ENCODE data around the gene STAT1. TPM values are rescaled to one million over a fixed set of nuclear protein-coding genes. Genes with fewer than 3 reads are reported as not detected.

STAT1 gene
- total and polyA plus RNA-seq, 9 of the 15 experiments (the other 6 are each of a cell fraction or from before 2014, with no cell fraction given): 8.7 to 34.4 (median 26.8) TPM

DNA sequence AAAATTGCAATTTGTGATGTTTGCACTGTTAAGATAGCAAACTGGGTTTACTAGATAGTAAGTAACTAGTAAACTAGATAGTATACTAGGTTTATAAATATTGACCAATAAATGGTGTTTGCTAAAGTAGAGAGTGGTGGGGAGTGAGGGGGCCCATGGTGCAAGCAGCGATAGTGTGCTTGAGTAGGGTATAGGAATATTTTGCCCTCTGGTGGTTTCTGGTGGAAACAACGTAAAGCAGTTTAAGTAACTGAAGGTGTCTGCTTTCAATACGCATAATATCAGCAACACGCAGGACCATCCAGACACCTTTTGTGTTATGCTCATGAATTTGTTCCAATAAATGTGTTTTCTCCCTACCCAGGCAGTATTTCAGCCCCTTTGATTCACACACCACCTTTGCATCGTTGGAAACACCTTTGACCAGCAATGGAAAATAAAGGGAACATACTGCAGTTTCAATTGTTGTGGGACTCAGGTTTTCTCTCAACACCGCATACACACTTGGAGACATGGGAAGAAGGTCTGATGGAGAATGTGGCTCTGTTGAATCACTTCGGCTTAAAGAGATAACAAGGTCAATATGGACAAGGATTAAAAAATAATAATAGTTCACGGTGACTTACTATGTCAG is 16.7 kb upstream of the STAT1 start:
- H4K20me1 ChIP-seq (replicated peaks; ENCODE audit: control insufficient read depth, insufficient read depth, low read length): no peaks in the 10 kb centered on the region
- intact Hi-C loops (cut with micrococcal nuclease) (loop anchor here (1.0 to 5.0 kb wide), 3 partner anchors 34 to 248 kb away; no protein-coding TSS in a partner anchor), in situ Hi-C loops (cut with MboI) (loop anchor here (10.0 kb wide), 1 partner anchor 814 kb away; the partner anchor contains the start of gene CAVIN2)
- ChIA-PET POLR2A (no interaction called here), CTCF (ENCODE audit: low intra/inter-chr PET ratio) (interaction anchor here (0.8 kb wide), 1 partner anchor 249 kb away, joined by 4 read pairs; no protein-coding TSS in a partner anchor)
- 20% methylated on average over 8 of the region's 8 CpGs for WGBS (ENCODE audit: insufficient coverage, low coverage, missing lambda C conversion rate)
- no peaks in the 10 kb centered on the region for H3K27me3 ChIP-seq (ENCODE audit: control insufficient read depth in 2 of 2, insufficient read depth in 2 of 2, low read length in 2 of 2)
- no peak overlapping the region for H3K27ac ChIP-seq (ENCODE audit: extremely low read depth, low read depth, low read length)
- no peaks in the 10 kb centered on the region for H3K9me3 ChIP-seq (replicated peaks; ENCODE audit: control insufficient read depth, insufficient read depth, low read depth, low read length)
- peaks cover 0 to 13% of the 10 kb centered on the region in 2 experiments; a peak in 3 of 5 replicates for H3K4me1 ChIP-seq (replicated peaks in 1 of 2; ENCODE audit: control insufficient read depth in 2 of 2, insufficient read depth in 2 of 2, low read length in 2 of 2)
- DNase-seq (ENCODE audit: extremely low read depth in 1 of 4, low spot score in 3 of 4) (peak; percentile 16 to 65 (median 36)), ATAC-seq (peak; percentile 95), FAIRE-seq (peak; percentile 86)
- H3K9ac ChIP-seq (ENCODE audit: insufficient read depth in 1 of 2, low read depth in 2 of 2, low read length in 2 of 2): no peak overlapping the region
- no peaks in the 10 kb centered on the region for H3K9me1 ChIP-seq (ENCODE audit: control insufficient read depth, insufficient read depth, low read length)
- H3K36me3 ChIP-seq (ENCODE audit: control insufficient read depth, insufficient read depth, low read length): no peaks in the 10 kb centered on the region
- peak overlapping the region; percentile 88 for H2AFZ ChIP-seq (ENCODE audit: low read depth, low read length)
- H3K4me2 ChIP-seq (ENCODE audit: insufficient read depth, low read length): peak overlapping the region; percentile 55
- H3K4me3 ChIP-seq: no peak overlapping the region
- no TSS peak for BruUV-seq (replicated peaks)
- no peaks in the 10 kb centered on the region for H3K79me2 ChIP-seq (ENCODE audit: control insufficient read depth, insufficient read depth, low read length)
- TF ChIP-seq, protein P1, sequence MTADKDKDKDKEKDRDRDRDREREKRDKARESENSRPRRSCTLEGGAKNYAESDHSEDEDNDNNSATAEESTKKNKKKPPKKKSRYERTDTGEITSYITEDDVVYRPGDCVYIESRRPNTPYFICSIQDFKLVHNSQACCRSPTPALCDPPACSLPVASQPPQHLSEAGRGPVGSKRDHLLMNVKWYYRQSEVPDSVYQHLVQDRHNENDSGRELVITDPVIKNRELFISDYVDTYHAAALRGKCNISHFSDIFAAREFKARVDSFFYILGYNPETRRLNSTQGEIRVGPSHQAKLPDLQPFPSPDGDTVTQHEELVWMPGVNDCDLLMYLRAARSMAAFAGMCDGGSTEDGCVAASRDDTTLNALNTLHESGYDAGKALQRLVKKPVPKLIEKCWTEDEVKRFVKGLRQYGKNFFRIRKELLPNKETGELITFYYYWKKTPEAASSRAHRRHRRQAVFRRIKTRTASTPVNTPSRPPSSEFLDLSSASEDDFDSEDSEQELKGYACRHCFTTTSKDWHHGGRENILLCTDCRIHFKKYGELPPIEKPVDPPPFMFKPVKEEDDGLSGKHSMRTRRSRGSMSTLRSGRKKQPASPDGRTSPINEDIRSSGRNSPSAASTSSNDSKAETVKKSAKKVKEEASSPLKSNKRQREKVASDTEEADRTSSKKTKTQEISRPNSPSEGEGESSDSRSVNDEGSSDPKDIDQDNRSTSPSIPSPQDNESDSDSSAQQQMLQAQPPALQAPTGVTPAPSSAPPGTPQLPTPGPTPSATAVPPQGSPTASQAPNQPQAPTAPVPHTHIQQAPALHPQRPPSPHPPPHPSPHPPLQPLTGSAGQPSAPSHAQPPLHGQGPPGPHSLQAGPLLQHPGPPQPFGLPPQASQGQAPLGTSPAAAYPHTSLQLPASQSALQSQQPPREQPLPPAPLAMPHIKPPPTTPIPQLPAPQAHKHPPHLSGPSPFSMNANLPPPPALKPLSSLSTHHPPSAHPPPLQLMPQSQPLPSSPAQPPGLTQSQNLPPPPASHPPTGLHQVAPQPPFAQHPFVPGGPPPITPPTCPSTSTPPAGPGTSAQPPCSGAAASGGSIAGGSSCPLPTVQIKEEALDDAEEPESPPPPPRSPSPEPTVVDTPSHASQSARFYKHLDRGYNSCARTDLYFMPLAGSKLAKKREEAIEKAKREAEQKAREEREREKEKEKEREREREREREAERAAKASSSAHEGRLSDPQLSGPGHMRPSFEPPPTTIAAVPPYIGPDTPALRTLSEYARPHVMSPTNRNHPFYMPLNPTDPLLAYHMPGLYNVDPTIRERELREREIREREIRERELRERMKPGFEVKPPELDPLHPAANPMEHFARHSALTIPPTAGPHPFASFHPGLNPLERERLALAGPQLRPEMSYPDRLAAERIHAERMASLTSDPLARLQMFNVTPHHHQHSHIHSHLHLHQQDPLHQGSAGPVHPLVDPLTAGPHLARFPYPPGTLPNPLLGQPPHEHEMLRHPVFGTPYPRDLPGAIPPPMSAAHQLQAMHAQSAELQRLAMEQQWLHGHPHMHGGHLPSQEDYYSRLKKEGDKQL (CRISPR knock-in tag; IDR thresholded peaks at IDR 0.05; ENCODE audit: borderline replicate concordance): no peak
- no peak for TF ChIP-seq ZNF408 (CRISPR knock-in tag; IDR thresholded peaks at IDR 0.05; ENCODE audit: low read depth)
- TF ChIP-seq ERF (CRISPR knock-in tag; IDR thresholded peaks at IDR 0.05): no peak
- TF ChIP-seq, protein P2, sequence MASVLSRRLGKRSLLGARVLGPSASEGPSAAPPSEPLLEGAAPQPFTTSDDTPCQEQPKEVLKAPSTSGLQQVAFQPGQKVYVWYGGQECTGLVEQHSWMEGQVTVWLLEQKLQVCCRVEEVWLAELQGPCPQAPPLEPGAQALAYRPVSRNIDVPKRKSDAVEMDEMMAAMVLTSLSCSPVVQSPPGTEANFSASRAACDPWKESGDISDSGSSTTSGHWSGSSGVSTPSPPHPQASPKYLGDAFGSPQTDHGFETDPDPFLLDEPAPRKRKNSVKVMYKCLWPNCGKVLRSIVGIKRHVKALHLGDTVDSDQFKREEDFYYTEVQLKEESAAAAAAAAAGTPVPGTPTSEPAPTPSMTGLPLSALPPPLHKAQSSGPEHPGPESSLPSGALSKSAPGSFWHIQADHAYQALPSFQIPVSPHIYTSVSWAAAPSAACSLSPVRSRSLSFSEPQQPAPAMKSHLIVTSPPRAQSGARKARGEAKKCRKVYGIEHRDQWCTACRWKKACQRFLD (CRISPR knock-in tag; IDR thresholded peaks at IDR 0.05): no peak
- TF ChIP-seq, protein P3, sequence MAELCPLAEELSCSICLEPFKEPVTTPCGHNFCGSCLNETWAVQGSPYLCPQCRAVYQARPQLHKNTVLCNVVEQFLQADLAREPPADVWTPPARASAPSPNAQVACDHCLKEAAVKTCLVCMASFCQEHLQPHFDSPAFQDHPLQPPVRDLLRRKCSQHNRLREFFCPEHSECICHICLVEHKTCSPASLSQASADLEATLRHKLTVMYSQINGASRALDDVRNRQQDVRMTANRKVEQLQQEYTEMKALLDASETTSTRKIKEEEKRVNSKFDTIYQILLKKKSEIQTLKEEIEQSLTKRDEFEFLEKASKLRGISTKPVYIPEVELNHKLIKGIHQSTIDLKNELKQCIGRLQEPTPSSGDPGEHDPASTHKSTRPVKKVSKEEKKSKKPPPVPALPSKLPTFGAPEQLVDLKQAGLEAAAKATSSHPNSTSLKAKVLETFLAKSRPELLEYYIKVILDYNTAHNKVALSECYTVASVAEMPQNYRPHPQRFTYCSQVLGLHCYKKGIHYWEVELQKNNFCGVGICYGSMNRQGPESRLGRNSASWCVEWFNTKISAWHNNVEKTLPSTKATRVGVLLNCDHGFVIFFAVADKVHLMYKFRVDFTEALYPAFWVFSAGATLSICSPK (IDR thresholded peaks at IDR 0.05; ENCODE audit: borderline replicate concordance): no peak
- no peak for TF ChIP-seq TBL1XR1 (IDR thresholded peaks at IDR 0.05; ENCODE audit: low read length in 2 of 2)

Data from K562 (cell line).